SKM-1 (cell line): ENCODE data around the gene ANO9.

Experiments used
- DNase-seq: peaks from one replicate; lab custom pipeline; 2025; ENCODE audit not compliant: unreplicated experiment; lab: John Stamatoyannopoulos, UW

The ANO9 gene, protein sequence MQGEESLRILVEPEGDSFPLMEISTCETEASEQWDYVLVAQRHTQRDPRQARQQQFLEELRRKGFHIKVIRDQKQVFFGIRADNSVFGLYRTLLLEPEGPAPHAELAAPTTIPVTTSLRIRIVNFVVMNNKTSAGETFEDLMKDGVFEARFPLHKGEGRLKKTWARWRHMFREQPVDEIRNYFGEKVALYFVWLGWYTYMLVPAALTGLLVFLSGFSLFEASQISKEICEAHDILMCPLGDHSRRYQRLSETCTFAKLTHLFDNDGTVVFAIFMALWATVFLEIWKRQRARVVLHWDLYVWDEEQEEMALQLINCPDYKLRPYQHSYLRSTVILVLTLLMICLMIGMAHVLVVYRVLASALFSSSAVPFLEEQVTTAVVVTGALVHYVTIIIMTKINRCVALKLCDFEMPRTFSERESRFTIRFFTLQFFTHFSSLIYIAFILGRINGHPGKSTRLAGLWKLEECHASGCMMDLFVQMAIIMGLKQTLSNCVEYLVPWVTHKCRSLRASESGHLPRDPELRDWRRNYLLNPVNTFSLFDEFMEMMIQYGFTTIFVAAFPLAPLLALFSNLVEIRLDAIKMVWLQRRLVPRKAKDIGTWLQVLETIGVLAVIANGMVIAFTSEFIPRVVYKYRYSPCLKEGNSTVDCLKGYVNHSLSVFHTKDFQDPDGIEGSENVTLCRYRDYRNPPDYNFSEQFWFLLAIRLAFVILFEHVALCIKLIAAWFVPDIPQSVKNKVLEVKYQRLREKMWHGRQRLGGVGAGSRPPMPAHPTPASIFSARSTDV

DNA sequence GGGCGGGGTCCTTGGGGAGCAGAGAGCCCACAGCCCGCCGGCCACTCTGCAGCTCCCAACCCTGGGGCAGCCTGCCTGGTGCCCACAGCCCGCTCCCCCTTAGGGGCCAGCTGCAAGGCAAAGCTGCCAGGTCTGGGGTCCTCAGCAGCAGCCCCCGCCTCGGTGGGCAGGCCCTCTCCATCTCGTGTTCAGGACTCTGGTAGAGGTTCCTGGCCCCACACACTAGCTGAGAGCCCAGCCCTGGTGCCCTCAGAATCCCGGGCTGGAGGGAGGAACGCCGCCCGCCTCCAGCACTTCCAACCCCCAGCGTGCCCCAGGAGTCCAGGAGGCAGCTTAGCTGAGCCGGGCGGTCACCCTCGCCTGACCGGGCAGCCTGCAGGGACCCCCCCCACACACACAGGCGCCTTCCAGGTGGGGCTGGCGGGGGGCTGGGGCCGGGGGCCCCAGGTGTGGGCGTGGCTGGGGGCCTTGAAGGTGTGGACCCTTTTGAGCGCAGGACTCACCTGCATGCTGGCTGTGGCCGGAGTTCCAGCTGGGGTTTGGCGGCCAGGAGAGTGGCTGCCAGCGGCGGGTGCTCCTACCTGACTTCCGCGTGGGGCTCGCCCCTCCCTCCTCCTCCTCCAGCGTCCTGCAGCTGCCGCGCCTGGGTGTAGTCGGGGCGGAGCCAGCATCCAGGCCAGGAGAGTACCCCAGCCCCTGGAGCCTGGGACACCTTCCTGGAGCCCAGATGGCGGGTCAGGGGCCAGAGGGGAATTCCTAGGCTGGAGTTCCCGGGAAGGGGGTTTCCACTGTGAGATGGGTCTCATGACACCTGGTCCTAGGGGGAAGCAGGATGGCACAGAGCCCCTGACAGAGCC is at the start of gene ANO9:
Gene ANO9 (minus strand): TSS at position 594 of the 857 bp plus-strand sequence. CDS start 85 bp downstream, at position 509.
- no peak for DNase-seq

DNA sequence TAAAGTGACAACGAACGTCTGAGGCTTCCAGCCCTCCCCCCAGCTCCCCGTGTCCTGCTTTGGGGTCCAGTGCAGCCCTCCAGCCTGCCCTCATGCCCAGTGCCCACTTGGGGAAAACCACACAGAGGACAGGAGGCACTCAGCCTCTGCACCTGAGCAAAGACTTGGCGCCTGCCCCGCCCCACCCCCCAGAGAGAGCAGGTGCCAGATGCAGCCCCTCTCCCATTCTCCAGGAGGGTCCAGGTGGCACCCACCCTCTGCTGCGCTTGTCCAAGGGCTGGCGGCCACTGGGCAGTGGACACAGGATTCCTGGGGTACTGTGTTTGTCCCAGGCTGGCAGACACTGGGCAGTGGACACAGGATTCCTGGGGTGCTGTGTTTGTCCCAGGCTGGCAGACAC is 49.5 kb upstream of the ANO9 start:
- DNase-seq = no peak

DNA sequence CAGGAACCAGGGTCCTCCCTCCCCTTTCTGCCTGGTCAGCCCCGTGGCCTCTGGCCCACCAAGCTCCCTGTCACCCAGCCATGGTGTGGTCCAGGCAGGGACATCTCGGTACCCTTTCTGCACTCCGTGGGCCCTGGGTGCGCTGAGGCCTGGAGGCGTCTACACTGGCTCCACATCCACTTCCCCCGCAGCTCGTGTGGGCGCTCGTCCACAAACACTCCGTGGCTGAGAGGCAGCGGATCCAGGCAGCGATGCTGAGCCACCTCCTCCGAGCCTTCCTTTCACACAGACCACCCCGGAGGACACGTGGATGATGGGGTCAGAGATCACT is 49.1 kb upstream of the ANO9 start:
- DNase-seq = no peak

DNA sequence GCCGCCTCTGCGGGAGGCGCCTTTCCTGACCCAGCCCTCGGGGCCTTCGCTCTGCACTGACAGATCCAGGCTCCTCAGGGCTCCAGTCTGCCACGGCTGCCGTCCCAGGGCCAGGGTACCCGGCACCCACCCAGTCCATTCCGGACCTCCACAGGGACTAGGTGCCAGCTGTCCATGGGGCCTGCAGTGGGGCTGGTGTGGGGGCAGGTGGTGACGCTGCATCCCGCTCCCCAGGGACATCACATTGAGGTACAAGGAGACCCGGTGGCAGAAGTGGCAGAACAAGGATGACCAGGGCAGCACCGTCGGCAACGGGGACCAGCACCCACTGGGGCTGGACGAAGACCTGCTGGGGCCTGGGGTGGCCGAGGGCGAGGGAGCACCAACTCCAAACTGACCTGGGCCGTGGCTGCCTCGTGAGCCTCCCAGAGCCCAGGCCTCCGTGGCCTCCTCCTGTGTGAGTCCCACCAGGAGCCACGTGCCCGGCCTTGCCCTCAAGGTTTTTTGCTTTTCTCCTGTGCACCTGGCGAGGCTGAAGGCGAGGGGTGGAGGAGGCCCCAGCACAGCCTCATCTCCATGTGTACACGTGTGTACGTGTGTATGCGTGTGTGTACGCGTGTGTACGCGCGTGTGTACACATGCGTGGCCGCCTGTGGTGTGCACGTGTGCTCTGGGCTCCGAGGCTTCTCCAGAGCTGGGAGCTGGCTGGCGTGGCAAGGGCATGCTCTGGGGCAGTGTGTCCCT is 48.5 kb upstream of the ANO9 start:
- DNase-seq = no peak

DNA sequence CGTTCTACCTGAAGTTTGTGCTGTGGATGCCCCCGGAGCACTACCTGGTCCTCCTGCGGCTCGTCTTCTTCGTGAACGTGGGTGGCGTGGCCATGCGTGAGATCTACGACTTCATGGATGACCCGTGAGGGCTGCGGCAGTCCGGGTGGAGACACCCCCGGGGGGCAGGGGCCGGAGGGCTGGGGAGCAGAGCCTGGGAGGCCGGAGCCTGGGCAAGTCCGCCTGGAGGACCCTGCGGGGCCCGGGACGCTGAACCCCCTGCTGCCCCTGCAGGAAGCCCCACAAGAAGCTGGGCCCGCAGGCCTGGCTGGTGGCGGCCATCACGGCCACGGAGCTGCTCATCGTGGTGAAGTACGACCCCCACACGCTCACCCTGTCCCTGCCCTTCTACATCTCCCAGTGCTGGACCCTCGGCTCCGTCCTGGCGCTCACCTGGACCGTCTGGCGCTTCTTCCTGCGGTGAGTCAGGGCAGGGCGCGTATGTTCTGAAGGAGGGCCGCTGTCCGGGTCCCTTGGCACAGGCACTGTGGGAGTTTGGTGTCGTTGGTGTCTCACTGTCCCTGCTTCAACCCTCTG is 47.9 kb upstream of the ANO9 start:
- DNase-seq = no peak

DNA sequence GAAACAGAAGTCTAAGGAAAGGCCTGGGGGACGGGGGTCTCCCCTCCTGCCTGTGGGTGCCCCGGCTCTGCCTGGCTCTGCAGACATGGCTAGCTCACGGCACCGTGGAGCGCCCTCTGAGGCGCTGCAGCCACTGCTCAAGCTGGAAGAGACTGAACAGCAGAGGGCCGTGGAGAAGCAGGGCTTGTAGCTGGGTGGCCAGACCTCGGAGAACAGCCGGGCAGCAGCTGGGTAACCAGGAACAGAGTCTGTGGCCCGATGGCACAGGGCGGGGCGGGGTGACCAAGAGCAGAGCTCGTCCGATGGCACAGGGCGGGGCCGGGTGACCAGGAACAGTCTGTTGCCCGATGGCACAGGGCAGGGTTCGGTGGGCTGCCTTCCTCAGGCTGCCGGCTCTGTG is 47.2 kb upstream of the ANO9 start:
- no peak for DNase-seq

DNA sequence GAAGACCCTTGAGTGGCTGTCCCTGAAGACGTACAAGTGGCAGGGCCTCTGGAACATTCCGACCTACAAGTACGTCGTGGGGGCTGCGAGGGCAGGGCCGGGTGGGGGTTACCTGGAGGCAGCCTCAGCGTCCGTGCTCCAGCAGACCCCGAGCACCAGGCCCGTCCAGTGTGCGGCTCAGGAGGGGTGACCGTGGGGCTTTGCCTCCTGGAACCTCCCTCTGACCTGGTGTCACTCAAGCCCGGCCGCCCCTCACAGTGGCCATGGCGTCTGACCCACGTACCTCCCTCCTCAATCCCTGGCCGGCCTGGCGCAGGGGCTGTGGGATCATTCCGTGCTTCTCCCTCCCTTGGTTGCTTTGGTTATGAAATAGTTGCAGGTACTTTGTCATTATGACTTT is 46.8 kb upstream of the ANO9 start:
- DNase-seq = no peak

DNA sequence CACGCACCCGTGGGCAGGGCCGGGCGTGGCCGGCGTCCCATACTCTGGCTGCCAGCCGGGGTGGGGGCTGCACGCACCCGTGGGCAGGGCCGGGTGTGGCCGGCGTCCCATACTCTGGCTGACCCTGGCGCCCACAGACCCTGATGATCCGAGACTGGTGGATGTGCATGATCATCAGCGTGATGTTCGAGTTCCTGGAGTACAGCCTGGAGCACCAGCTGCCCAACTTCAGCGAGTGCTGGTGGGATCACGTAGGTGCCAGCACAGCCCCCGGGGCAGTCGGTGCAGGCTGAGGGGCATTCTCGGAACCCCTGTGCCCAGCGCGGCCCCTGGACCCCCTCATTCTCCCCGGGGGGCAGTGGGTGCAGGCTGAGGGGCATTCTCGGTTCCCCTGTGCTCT is 46.3 kb upstream of the ANO9 start:
- DNase-seq = no peak

DNA sequence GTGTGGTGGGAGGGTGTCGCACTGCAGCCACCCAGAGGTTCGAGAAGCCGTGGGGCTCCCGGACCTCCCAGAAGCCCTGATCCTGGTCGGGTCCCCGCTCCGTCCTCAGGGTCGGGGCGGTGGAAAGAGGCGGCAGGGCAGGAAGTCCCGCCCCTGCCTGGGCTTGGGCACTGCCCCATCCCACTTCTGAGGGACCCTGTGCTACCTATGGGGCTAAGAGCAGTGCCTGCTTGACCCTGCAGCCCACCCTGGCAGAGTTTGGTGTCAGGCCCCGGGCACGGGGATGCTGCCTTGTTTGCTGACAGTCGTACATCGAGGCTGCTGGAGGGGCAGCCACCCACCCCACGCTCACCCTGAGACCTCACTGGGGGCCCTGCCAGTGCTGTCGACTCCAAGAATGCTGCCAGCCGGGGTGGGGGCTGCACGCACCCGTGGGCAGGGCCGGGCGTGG is 45.8 kb upstream of the ANO9 start:
- DNase-seq = no peak

DNA sequence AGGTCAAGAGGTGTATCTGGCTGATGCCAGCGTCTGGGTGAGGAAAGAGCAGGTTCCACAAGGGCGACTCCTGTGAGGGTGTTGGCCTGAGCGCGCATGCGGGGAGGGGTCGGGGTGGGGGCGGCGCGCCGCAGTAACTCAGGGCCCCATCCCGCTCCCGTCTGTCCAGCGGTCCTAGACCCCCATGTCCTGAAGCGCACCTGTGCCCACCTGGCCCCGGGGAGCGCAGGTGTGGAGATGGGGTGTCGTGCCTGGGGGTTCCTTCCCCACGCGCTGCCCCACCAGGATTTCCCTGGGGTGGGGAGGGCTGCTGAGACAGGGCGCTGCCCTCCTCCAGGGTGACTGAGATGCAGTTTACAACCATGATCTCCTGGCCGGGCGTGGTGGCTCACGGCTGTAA is 44.4 kb upstream of the ANO9 start:
- no peak for DNase-seq

DNA sequence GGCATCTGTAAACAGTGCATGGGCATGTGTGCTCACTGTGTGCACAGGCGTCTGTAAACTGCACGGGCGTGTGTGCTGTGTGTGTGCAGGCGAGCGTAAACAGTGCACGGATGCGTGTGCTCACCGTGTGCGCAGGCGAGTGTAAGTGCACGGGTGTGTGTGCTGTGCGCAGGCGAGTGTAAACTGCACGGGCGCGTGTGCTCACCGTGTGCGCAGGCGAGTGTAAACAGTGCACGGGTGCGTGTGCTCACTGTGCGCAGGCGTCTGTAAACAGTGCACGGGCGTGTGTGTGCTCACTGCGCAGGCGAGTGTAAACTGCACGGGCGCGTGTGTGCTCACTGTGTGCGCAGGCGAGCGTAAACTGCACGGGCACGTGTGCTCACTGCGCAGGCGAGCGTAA is 42.8 kb upstream of the ANO9 start:
- no peak for DNase-seq

DNA sequence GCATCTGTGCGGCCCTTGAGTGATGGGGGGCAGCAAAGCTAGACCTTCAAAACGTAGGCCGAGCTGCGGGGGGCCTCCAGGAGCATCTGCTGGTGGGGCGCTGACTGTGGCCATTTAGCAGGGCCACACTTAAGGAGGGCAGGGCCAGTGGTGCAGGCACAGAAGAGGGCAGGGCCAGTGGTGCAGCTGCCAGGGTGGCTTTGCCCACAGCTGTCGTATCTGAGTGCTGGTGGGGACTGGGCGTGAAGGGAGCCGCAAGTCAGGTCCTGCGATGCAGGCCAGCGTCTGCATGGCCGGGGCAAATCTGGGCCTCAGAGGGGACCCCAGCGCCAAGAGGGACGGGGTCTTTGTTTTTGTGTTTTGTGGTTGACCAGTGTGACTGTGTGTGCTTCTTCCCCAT is 37.5 kb upstream of the ANO9 start:
- no peak for DNase-seq

DNA sequence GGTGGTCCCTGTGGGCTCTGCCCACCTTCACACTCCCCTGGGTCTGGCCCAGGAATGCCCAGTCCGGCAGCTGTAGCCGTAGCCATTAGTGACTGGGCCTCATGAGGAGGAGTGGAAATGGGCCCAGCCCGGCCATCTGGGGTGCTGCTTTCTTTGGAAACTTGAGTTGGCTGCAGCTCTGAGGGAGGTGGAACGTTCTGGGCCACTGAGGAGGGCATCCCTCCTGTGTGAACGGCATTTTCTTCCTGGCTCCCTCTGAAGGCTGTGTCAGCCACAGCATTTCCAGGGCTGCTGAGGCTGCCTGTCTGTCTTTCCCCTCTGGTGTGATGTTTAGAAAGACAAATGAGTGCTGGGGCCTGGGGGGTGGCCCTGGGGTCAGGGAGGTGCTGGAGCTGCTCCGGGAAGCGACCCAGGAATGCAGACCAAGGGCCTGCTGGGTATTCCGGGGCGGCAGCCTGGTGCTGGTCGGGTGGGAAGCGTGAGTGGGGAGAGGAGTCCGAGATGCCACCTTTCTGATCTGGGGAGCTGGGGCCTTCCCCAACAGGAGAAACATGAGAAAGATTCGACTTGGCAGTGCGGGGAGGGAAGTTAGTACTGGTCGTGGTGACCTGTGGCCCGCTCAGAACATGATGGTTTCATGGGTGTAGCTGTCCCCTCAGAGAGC is 35.4 kb upstream of the ANO9 start:
- no peak for DNase-seq

DNA sequence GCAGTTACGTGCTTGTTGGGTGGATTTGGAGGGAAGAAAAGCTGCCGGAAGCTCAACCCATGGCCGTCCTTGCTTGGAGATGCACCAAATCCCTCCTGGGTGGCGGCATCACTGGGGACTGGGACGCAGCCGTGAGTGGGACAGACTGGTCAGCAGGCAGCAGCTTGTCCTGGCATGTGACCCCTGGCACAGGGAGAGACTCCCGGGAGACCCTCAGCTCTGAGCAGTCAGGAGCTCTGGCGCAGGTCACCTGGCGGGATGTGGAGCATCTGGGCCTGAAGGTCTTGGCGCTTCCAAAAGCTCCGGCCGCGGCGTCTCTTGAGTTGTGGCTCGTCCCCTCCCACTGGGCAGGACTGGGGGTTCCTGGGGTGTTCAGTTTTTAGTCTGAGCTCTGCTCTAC is 34.6 kb upstream of the ANO9 start:
- no peak for DNase-seq

DNA sequence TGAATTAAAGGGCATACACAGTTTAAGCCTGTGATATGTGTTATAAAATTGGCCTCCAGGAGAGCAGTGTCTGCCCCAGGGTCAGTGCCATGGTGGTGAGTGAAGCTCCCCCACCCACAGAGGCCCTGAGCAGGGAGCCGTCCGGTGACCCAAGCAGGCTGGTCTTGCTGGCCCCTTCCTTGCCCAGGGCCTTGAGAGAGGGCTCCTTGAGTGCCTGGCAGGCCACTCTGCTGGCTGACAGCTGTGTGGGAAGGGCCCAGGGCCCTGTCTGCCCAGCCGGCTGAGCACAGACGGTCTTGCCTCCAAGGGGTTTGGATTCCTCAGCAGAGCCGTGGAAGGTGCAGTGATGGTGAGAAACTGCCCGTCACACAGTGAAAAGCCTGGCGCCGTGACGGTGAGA is 34.1 kb upstream of the ANO9 start:
- DNase-seq = no peak

DNA sequence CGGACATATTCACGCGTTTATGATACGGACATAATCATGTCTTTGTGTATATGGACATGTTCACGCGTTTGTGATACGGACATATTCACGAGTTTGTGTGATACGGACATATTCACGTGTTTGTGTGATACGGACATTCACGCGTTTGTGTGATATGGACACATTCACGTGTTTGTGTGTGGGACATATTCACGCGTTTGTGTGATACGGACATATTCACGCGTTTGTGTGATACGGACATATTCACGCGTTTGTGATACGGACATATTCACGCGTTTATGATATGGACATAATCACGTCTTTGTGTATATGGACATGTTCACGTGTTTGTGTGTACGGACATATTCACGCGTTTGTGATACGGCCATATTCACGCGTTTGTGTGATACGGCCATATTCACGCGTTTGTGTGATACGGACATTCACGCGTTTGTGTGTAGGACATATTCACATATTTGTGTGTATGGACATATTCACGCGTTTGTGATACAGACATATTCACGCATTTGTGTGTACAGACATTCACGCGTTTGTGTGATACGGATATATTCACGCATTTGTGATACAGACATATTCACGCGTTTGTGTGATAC is 33.2 kb upstream of the ANO9 start:
- no peak for DNase-seq

DNA sequence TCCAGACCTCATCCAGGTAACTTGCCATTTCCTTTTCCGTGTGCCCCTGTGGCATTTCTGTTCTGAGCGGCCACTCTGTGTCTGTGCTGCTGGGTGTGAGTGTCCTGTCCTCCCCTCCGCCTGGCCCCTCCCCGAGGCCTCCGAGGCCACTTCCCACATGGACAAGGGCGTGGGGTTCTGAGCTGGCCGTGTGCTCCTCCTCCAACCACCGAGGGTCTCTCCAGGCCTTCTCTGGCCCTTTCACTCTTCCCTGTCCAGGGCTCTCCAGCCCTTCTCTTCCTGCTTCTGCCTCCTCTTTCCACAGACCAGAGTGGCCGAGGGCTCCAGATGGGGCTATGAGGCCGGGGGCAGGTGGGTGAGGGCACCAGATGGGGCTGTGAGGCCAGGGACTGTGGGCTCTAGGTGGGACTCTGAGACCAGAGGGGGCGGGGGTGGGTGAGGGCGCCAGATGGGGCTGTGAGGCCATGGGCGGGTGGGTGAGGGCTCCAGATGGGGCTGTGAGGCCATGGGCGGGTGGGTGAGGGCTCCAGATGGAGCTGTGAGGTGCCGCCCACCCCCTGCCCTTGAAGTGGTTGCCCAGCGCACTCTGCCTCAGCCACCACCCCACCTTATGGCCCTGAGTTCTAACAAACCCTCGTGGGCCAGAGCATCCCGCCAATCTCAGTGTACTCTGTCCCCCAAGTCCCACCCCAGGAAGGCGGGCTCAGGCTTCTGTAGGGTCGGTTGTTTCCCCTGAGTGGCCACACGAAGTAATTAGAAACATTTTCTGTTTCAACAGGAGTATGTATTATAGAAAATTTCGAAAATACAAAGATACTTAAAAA is 32.4 kb upstream of the ANO9 start:
- DNase-seq = no peak

DNA sequence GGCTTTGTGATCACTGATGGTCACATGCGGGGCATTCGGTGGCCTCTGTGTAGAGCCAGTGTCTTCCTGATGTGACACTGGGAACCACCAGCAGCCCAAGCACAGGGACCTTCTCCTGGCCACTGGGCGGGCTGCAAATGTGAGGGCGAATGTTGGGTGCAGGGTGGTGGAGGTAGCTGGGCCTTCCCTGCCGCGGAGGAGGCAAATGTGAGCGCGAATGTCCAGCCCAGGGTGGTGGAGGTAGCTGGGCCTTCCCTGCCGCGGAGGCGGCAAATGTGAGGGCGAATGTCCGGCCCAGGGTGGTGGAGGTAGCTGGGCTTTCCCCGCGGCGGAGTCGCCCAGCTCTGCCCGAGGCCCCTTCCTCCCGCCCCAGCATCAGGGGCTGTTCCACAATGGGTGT is 31.6 kb upstream of the ANO9 start:
- no peak for DNase-seq

DNA sequence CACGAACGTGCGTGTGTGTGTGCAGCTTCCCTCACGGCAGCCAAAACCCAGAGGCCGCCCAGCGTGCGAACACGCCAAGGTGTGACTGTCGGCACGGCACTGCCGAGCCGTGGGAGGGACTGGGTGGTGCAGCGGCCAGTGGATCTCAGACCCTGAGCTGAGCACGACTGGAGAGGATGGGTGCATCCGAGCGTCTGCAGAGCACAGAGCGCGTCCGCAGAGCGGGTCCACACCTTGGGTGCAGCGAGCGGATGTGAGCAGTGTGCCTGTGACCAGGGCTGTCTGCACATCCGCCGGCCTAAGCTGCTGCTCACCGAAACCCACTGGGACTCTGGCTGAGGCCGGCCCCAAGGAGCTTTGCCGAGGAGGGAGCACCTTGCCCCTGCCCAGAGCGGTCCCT is 31.0 kb upstream of the ANO9 start:
- DNase-seq = no peak
